Testis (tissue), 3 donors: ENCODE data around the gene LRRC4C. TPM values are rescaled to one million over a fixed set of nuclear protein-coding genes. Genes with fewer than 3 reads are reported as not detected.

Source experiments
- DNase-seq: peaks from one replicate; pipeline ENCODE4 v3.0.0-alpha.2; 2019
- H3K27ac ChIP-seq, 2 donors: fragments of 200-600 bp; sonication (generic); one replicate each; pipeline ENCODE4 v1.5.1; 2019
- H3K27me3 ChIP-seq: fragments of 200-600 bp; sonication (generic); one replicate; pipeline ENCODE4 v1.5.1; 2019
- H3K36me3 ChIP-seq: fragments of 200-600 bp; sonication (generic); one replicate; pipeline ENCODE4 v1.5.1; 2017; ENCODE audit warnings: low read depth; ENCODE audit errors: missing control alignments
- H3K4me1 ChIP-seq: fragments of 200-600 bp; sonication (generic); one replicate; pipeline ENCODE4 v1.5.1; 2019
- H3K4me3 ChIP-seq, 2 donors: fragments of 200-600 bp; sonication (generic); one replicate each; pipeline ENCODE4 v1.5.1; 2017 to 2019
- H3K9me3 ChIP-seq: fragments of 200-600 bp; sonication (generic); one replicate; pipeline ENCODE4 v1.5.1; 2017
- POLR2A ChIP-seq: fragments of 450-650 bp; IDR thresholded peaks from one replicate; pipeline ENCODE4 v1.6.1; 2017; ENCODE audit warnings: antibody characterized with exemption, mild to moderate bottlenecking, moderate library complexity
- WGBS, 2 donors: methylation state at CpG; one replicate each; pipeline ENCODE4 v1.1.5; 2018; 5-methylcytosine and 5-hydroxymethylcytosine counted together
- intact Hi-C: fragments of 100-400 bp; cut with DNase I; formaldehyde crosslinking; loops from one replicate; pipeline ENCODE4 v1.15.1; 2023; ENCODE audit warnings: low total_unique reads
- polyA plus RNA-seq: library from polyadenylated mRNA; stranded (reverse); fragments of 350-450 nt; fragmentation: Illumina TruSeq; extraction: RNeasy Lipid Tissue Mini Kit (QIAGEN cat#74804); gene quantifications from one replicate; pipeline ENCODE4 v1.2.3, GENCODE V29; 2014; ENCODE audit warnings: low read depth, low replicate concordance; ENCODE audit not compliant: insufficient read depth
- total RNA-seq, 2 donors: library from RNA; depleted of rRNA; stranded (reverse); fragments of >200 nt; gene quantifications; one replicate each; pipeline ENCODE4 v1.2.3, GENCODE V29; 2016
- TF ChIP-seq, protein P1 (sequence below), 3 experiments: fragments of 450-650 bp in 2 of 3; fragments of 200-600 bp in 1 of 3; sonication (generic) in 1 of 3; IDR thresholded peaks; one replicate each; pipeline ENCODE4 v1.5.1; 2016 to 2019; ENCODE audit warnings: antibody characterized with exemption in 3 of 3, mild to moderate bottlenecking in 2 of 3, moderate library complexity in 1 of 3

Gene LRRC4C
- total and polyA plus RNA-seq, 3 donors from 2014 or later = 0.16 to 0.56 (median 0.45) TPM

DNA sequence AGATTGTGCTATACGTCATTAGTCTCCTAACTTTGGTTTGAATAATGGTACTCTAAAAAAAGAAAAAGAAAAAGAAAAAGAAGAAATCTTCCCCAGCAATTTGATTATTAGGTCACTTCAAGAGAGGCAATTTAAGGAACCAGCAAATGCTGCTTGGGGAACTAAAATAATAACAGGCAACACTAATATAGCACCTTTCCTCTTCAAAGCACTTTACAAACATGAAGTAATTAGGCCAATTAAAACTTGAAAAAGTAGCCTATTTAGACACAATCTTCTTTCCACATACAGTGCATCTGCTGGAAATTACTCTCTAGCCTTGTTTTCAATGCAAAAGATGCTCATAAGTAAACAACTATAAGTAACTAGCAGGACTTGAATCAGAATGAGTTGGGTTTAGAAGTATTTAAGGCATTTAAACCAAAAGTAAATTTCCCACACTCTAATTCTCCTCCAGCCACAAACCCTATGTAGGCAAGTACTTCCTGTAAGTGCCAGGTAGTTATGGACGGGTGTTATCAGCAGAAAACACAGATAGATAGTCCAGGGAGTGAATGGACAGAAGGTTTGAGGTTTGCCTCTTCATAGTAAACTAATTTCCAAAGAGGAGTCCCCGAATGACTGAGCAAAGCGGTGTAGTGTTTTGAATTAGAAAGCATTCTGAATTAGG lies 44.5 kb downstream of the LRRC4C start:
- H3K27me3 ChIP-seq = no peaks in the 10 kb centered on the region
- no peaks in the 10 kb centered on the region for H3K9me3 ChIP-seq
- TF ChIP-seq, protein P1, sequence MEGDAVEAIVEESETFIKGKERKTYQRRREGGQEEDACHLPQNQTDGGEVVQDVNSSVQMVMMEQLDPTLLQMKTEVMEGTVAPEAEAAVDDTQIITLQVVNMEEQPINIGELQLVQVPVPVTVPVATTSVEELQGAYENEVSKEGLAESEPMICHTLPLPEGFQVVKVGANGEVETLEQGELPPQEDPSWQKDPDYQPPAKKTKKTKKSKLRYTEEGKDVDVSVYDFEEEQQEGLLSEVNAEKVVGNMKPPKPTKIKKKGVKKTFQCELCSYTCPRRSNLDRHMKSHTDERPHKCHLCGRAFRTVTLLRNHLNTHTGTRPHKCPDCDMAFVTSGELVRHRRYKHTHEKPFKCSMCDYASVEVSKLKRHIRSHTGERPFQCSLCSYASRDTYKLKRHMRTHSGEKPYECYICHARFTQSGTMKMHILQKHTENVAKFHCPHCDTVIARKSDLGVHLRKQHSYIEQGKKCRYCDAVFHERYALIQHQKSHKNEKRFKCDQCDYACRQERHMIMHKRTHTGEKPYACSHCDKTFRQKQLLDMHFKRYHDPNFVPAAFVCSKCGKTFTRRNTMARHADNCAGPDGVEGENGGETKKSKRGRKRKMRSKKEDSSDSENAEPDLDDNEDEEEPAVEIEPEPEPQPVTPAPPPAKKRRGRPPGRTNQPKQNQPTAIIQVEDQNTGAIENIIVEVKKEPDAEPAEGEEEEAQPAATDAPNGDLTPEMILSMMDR (IDR thresholded peaks at IDR 0.05) = no peak
- no peak for TF ChIP-seq POLR2A
- no peaks in the 10 kb centered on the region for H3K36me3 ChIP-seq
- no peak overlapping the region for H3K4me3 ChIP-seq
- H3K27ac ChIP-seq = no peak overlapping the region
- no peak for DNase-seq
- no peaks in the 10 kb centered on the region for H3K4me1 ChIP-seq
- WGBS, 2 donors = 61 to 72% methylated on average over 4 of the region's 4 CpGs
- intact Hi-C loops = no loop called here

DNA sequence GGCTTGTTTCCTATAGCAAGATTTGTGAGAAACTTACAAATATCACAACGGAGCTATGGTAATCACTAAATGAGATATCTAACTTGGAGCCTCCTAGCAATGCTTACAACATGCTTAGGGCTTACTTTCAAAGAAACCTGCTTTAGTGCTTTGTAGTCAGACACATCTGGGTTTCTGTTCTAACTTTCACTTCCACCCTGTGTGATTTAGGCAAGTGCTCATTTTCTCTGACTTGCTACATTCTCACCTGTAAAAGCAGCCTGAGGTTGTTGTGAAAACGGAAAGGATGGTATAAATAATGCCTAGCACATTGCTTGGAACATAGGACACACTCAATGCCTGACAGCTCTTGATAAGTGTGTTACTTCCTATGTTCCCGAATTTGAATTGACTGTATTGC lies 45.6 kb downstream of the LRRC4C start:
- intact Hi-C loops = no loop called here
- Histone ChIP-seq H3K36me3 (no peaks in the 10 kb centered on the region), H3K4me1 (no peaks in the 10 kb centered on the region), H3K9me3 (no peaks in the 10 kb centered on the region), H3K4me3 (no peak overlapping the region), H3K27ac (no peak overlapping the region), H3K27me3 (no peaks in the 10 kb centered on the region)
- no peak for TF ChIP-seq POLR2A
- TF ChIP-seq, protein P1 (IDR thresholded peaks at IDR 0.05) = no peak
- no peak for DNase-seq
- 54 to 56% methylated on average over 3 of the region's 3 CpGs for whole genome bisulfite sequencing, 2 donors

- no peak overlapping the region for H3K27ac ChIP-seq
- H3K27me3 ChIP-seq = no peaks in the 10 kb centered on the region
- no peaks in the 10 kb centered on the region for H3K36me3 ChIP-seq
- H3K4me3 ChIP-seq = no peak overlapping the region
- intact Hi-C loops = no loop called here
- DNase-seq = no peak
- H3K4me1 ChIP-seq = no peaks in the 10 kb centered on the region
- no peak for TF ChIP-seq POLR2A
- TF ChIP-seq, protein P1 (IDR thresholded peaks at IDR 0.05) = no peak
- no peaks in the 10 kb centered on the region for H3K9me3 ChIP-seq
Observed at GRCh38 chr11:41405812-41406211, 53.6 kb downstream of the LRRC4C start.

DNA sequence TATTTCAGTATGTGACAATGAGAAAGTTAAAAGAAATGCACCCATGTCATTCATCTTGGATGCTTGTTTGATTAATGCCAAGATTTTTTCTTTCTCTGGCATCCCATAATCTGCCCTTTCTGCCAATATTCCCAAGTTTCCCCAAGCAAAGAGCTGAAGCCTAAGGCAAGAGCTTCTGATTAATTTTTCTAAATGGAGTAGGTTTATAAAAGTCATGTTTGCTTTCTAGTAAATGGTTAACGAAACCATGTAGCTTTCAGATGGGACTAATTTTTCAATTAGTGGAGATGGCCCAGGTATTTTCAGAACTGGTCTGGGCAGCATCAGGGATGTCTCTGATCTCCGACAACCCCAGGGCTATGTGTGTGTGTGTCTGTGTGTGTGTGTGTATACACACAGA lies 55.3 kb downstream of the LRRC4C start:
- H3K9me3 ChIP-seq = no peaks in the 10 kb centered on the region
- intact Hi-C loops = no loop called here
- no peaks in the 10 kb centered on the region for H3K27me3 ChIP-seq
- no peaks in the 10 kb centered on the region for H3K4me1 ChIP-seq
- H3K36me3 ChIP-seq = no peaks in the 10 kb centered on the region
- TF ChIP-seq, protein P1 (IDR thresholded peaks at IDR 0.05) = no peak
- no peak for TF ChIP-seq POLR2A
- 90 to 94% methylated on average over 2 of the region's 2 CpGs for WGBS, 2 donors
- no peak overlapping the region for H3K27ac ChIP-seq
- no peak for DNase-seq
- H3K4me3 ChIP-seq = no peak overlapping the region

DNA sequence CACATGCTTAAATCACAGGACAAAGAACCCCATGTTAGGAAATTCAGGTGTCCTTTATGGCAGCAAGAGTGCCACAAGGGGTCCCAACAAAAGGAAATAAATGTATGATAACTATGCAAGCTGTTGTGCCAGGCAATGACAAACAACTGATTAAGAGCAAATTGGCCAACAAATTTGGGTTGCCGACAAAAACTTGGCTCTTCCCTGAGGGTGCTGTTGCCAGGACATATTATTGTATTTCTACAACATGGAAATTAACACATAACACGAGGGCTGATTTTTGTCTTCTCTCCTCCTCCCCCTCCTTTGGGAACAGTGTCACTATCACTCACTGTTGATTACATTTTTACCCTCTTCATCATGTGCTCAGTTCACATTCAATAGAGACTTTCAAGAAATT lies 56.0 kb downstream of the LRRC4C start:
- Histone ChIP-seq H3K27me3 (no peaks in the 10 kb centered on the region), H3K9me3 (no peaks in the 10 kb centered on the region), H3K27ac (no peak overlapping the region), H3K4me1 (no peaks in the 10 kb centered on the region), H3K4me3 (no peak overlapping the region), H3K36me3 (no peaks in the 10 kb centered on the region)
- DNase-seq = no peak
- TF ChIP-seq, protein P1 (IDR thresholded peaks at IDR 0.05) = no peak
- no peak for TF ChIP-seq POLR2A
- intact Hi-C loops = no loop called here
- 52 to 54% methylated on average over 2 of the region's 2 CpGs for WGBS, 2 donors
